ENCODE data around the gene TXNDC12. TPM values are rescaled to one million over a fixed set of nuclear protein-coding genes. Genes with fewer than 3 reads are reported as not detected.

The TXNDC12 gene
- total and polyA plus RNA-seq, 9 of the 15 experiments (the other 6 are each of a cell fraction or from before 2014, with no cell fraction given): 17.0 to 60.8 (median 37.8) TPM

- ChIA-PET CTCF (ENCODE audit: low intra/inter-chr PET ratio) (no interaction called here), POLR2A (interaction anchor here (2.6 kb wide), 1 partner anchor 11 kb away, joined by 8 read pairs; no protein-coding TSS in a partner anchor)
- DNase-seq (ENCODE audit: extremely low read depth in 1 of 4, low spot score in 3 of 4) (no peak), FAIRE-seq (no peak), ATAC-seq (no peak; the same call in 2 of the 3 replicates)
- intact Hi-C loops (cut with micrococcal nuclease) (no loop called here), in situ Hi-C loops (cut with MboI) (no loop called here)
- Histone ChIP-seq H3K4me2 (ENCODE audit: insufficient read depth, low read length) (no peak overlapping the region), H3K36me3 (ENCODE audit: control insufficient read depth, insufficient read depth, low read length) (no peaks in the 10 kb centered on the region), H3K79me2 (ENCODE audit: control insufficient read depth, insufficient read depth, low read length) (no peaks in the 10 kb centered on the region), H4K20me1 (replicated peaks; ENCODE audit: control insufficient read depth, insufficient read depth, low read length) (no peaks in the 10 kb centered on the region), H3K4me1 (replicated peaks in 1 of 2; ENCODE audit: control insufficient read depth in 2 of 2, insufficient read depth in 2 of 2, low read length in 2 of 2) (no peaks in the 10 kb centered on the region), H3K9me1 (ENCODE audit: control insufficient read depth, insufficient read depth, low read length) (no peaks in the 10 kb centered on the region), H3K9me3 (replicated peaks; ENCODE audit: control insufficient read depth, insufficient read depth, low read depth, low read length) (no peaks in the 10 kb centered on the region), H2AFZ (ENCODE audit: low read depth, low read length) (peak overlapping the region; percentile 16; the same call in 1 of the 2 replicates), H3K27ac (ENCODE audit: extremely low read depth, low read depth, low read length) (no peak overlapping the region), H3K9ac (ENCODE audit: insufficient read depth in 1 of 2, low read depth in 2 of 2, low read length in 2 of 2) (no peak overlapping the region), H3K27me3 (ENCODE audit: control insufficient read depth in 2 of 2, insufficient read depth in 2 of 2, low read length in 2 of 2) (no peaks in the 10 kb centered on the region), H3K4me3 (no peak overlapping the region)
- no TSS peak for BruUV-seq (replicated peaks)
- no peak for TF ChIP-seq POLR2AphosphoS5 (IDR thresholded peaks at IDR 0.05; ENCODE audit: control insufficient read depth, insufficient read depth, low read depth, low read length)
- no peak for TF ChIP-seq TRIM28 (IDR thresholded peaks at IDR 0.05)
- peak; percentile 71; the same call in 1 of the 2 replicates for TF ChIP-seq MCM3 (IDR thresholded peaks at IDR 0.05)
- WGBS (ENCODE audit: insufficient coverage, low coverage, missing lambda C conversion rate): 14% methylated on average over 8 of the region's 8 CpGs
These were observed 43.3 kb upstream of the TXNDC12 start for GRCh38 chr1:52098139-52098871.

- Histone ChIP-seq H3K4me1 (replicated peaks in 1 of 2; ENCODE audit: control insufficient read depth in 2 of 2, insufficient read depth in 2 of 2, low read length in 2 of 2) (no peaks in the 10 kb centered on the region), H3K4me2 (ENCODE audit: insufficient read depth, low read length) (no peak overlapping the region), H3K9ac (ENCODE audit: insufficient read depth in 1 of 2, low read depth in 2 of 2, low read length in 2 of 2) (no peak overlapping the region), H3K79me2 (ENCODE audit: control insufficient read depth, insufficient read depth, low read length) (no peaks in the 10 kb centered on the region), H4K20me1 (replicated peaks; ENCODE audit: control insufficient read depth, insufficient read depth, low read length) (no peaks in the 10 kb centered on the region), H3K27me3 (ENCODE audit: control insufficient read depth in 2 of 2, insufficient read depth in 2 of 2, low read length in 2 of 2) (no peaks in the 10 kb centered on the region), H2AFZ (ENCODE audit: low read depth, low read length) (no peak overlapping the region), H3K9me1 (ENCODE audit: control insufficient read depth, insufficient read depth, low read length) (no peaks in the 10 kb centered on the region), H3K4me3 (no peak overlapping the region), H3K36me3 (ENCODE audit: control insufficient read depth, insufficient read depth, low read length) (peaks cover 2% of the 10 kb centered on the region; the same call in 1 of the 3 replicates), H3K27ac (ENCODE audit: extremely low read depth, low read depth, low read length) (no peak overlapping the region), H3K9me3 (replicated peaks; ENCODE audit: control insufficient read depth, insufficient read depth, low read depth, low read length) (no peaks in the 10 kb centered on the region)
- no TSS peak for BruUV-seq (replicated peaks)
- 47% methylated on average over 8 of the region's 8 CpGs for WGBS (ENCODE audit: insufficient coverage, low coverage, missing lambda C conversion rate)
- FAIRE-seq (no peak), DNase-seq (ENCODE audit: extremely low read depth in 1 of 4, low spot score in 3 of 4) (no peak), ATAC-seq (no peak)
- in situ Hi-C loops (cut with MboI) (no loop called here), intact Hi-C loops (cut with micrococcal nuclease) (no loop called here)
- CTCF ChIA-PET (ENCODE audit: low intra/inter-chr PET ratio): no interaction called here
- POLR2A ChIA-PET: interaction anchor here (0.6 to 1.7 kb wide), 4 partner anchors 14 to 41 kb away, joined by 3 read pairs; no protein-coding TSS in a partner anchor
- TF ChIP-seq ZNF764 (CRISPR knock-in tag; IDR thresholded peaks at IDR 0.05; ENCODE audit: low read depth) (no peak), SMAD3 (CRISPR knock-in tag; conservative IDR thresholded peaks at IDR 0.05) (no peak), HNRNPK (IDR thresholded peaks at IDR 0.05; ENCODE audit: low read depth, low read length, poor library complexity, severe bottlenecking) (no peak), SRF (CRISPR knock-in tag; IDR thresholded peaks at IDR 0.05) (no peak), HLTF (IDR thresholded peaks at IDR 0.05) (no peak), KDM2B (CRISPR knock-in tag; IDR thresholded peaks at IDR 0.05) (no peak), EHMT2 (IDR thresholded peaks at IDR 0.05) (no peak), BDP1 (IDR thresholded peaks at IDR 0.05; ENCODE audit: insufficient read depth, insufficient read length) (no peak), JUN (IDR thresholded peaks at IDR 0.05; ENCODE audit: borderline replicate concordance, low read depth, low read length) (no peak), JUN (CRISPR knock-in tag; IDR thresholded peaks at IDR 0.05; ENCODE audit: borderline replicate concordance) (no peak), MBD1 (CRISPR knock-in tag; IDR thresholded peaks at IDR 0.05) (no peak)
These were observed 41.2 kb upstream of the TXNDC12 start for GRCh38 chr1:52096216-52096615.
